ENCODE measurements around the gene ZCCHC14. TPM values are rescaled to one million over a fixed set of nuclear protein-coding genes. Genes with fewer than 3 reads are reported as not detected.
A peak's percentile ranks its signal among the peaks of the same experiment; 100 is the strongest.
"Not testable (repeated sequence)": the region's sequence is repeated elsewhere in the genome, so short reads cannot be mapped to it uniquely, and the experiment has no call there.

The ZCCHC14 gene
- total RNA-seq, 2 experiments from 2014 or later = 16.4 to 18.3 TPM

- Mint-ChIP-seq H3K9me3 (no peaks in the 10 kb centered on the region), H3K36me3 (ENCODE audit: low read depth) (peaks cover 23% of the 10 kb centered on the region), H3K27ac (peak overlapping the region; percentile 90), H3K4me3 (peak overlapping the region; percentile 87), H3K4me1 (ENCODE audit: low read depth) (peaks cover 72% of the 10 kb centered on the region), H3K27me3 (no peaks in the 10 kb centered on the region)
- Histone ChIP-seq H3K27ac (ENCODE audit: low read depth in 1 of 2, low read length in 2 of 2) (peak overlapping the region; percentile 29 to 47), H3K36me3 (ENCODE audit: insufficient read depth, low read length) (no peaks in the 10 kb centered on the region), H3K4me3 (ENCODE audit: low read length) (peak overlapping the region; percentile 54), H3K27me3 (ENCODE audit: control insufficient read depth in 1 of 2, insufficient read depth in 2 of 2, low read length in 2 of 2) (no peaks in the 10 kb centered on the region), H3K9me3 (ENCODE audit: control insufficient read depth in 1 of 2, insufficient read depth in 1 of 2, low read length in 2 of 2) (no peaks in the 10 kb centered on the region), H3K4me1 (ENCODE audit: insufficient read depth, low read length) (peaks cover 56% of the 10 kb centered on the region)
- ChIA-PET POLR2A (interaction anchor here (0.7 to 4.2 kb wide), 7 partner anchors 10 to 172 kb away, joined by 3 to 18 read pairs (median 4); partner anchors contain the start of genes C16orf95 and FBXO31), CTCF (interaction anchor here (1.2 kb wide), 1 partner anchor 146 kb away, joined by 3 read pairs; no protein-coding TSS in a partner anchor)
- TF ChIP-seq CTCF (IDR thresholded peaks at IDR 0.05) = no peak
- intact Hi-C loops (cut with DNase I, micrococcal nuclease) = loop anchor here (1.0 to 5.0 kb wide), 5 partner anchors 25 to 463 kb away; partner anchors contain the start of genes BANP (in 1 of the 2), C16orf95 (in 1 of the 2) and MAP1LC3B (in 1 of the 2)
- DNase-seq (no peak), ATAC-seq (ENCODE audit: poor library complexity) (no peak)
Observed at GRCh38 chr16:87489434-87490045, 3.3 kb downstream of the ZCCHC14 start.

DNA sequence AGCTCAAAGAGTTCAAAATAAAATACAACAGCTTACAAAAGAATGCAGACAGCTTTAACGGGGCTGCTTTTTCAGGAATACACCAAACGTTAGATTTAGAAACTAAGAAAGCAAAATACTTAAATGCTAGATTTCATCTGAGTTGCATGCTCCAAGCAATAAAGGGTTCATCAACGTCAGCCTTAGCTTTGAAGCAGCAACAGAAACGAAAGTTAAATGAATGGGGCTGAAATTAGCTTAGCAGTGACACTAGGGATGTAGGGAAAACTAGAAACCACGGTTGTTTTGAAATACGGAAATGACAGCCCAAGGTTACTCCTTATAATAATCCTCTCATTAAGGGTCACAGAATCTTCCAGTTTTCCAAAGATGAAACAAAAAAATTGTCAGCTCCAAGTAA is 3.9 kb downstream of the ZCCHC14 start:
- H3K36me3 Mint-ChIP-seq (ENCODE audit: low read depth) = peaks cover 23% of the 10 kb centered on the region
- peaks cover 60% of the 10 kb centered on the region for H3K4me1 ChIP-seq (ENCODE audit: insufficient read depth, low read length)
- peak overlapping the region; percentile 87 for H3K4me3 Mint-ChIP-seq
- H3K9me3 ChIP-seq (ENCODE audit: control insufficient read depth in 1 of 2, insufficient read depth in 1 of 2, low read length in 2 of 2); H3K36me3 ChIP-seq (ENCODE audit: insufficient read depth, low read length); DNase-seq; CTCF ChIA-PET; ATAC-seq (ENCODE audit: poor library complexity); H3K27ac ChIP-seq (ENCODE audit: low read depth in 1 of 2, low read length in 2 of 2); H3K9me3 Mint-ChIP-seq; H3K4me3 ChIP-seq (ENCODE audit: low read length); H3K27me3 ChIP-seq (ENCODE audit: control insufficient read depth in 1 of 2, insufficient read depth in 2 of 2, low read length in 2 of 2); H3K27me3 Mint-ChIP-seq: not testable (repeated sequence)
- POLR2A ChIA-PET = interaction anchor here (4.2 kb wide), 1 partner anchor 24 kb away, joined by 18 read pairs; no protein-coding TSS in a partner anchor
- H3K4me1 Mint-ChIP-seq (ENCODE audit: low read depth) = peaks cover 78% of the 10 kb centered on the region
- peak overlapping the region; percentile 90 for H3K27ac Mint-ChIP-seq
- intact Hi-C loops (cut with DNase I, micrococcal nuclease) = loop anchor here in 1 of 2 experiments (1.0 kb wide), 1 partner anchor 47 kb away; no protein-coding TSS in a partner anchor

- Histone ChIP-seq H3K27ac (ENCODE audit: low read depth in 1 of 2, low read length in 2 of 2) (no peak overlapping the region), H3K9me3 (ENCODE audit: control insufficient read depth in 1 of 2, insufficient read depth in 1 of 2, low read length in 2 of 2) (no peaks in the 10 kb centered on the region), H3K4me3 (ENCODE audit: low read length) (peak overlapping the region; percentile 6), H3K36me3 (ENCODE audit: insufficient read depth, low read length) (no peaks in the 10 kb centered on the region), H3K4me1 (ENCODE audit: insufficient read depth, low read length) (peaks cover 50% of the 10 kb centered on the region), H3K27me3 (ENCODE audit: control insufficient read depth in 1 of 2, insufficient read depth in 2 of 2, low read length in 2 of 2) (no peaks in the 10 kb centered on the region)
- ATAC-seq (ENCODE audit: poor library complexity) (no peak), DNase-seq (peak in 5 of 14 experiments; percentile 17 to 56 (median 36))
- POLR2A ChIA-PET = no interaction called here
- TF ChIP-seq CTCF (IDR thresholded peaks at IDR 0.05) = no peak
- H3K4me1 Mint-ChIP-seq (ENCODE audit: low read depth) = peaks cover 80% of the 10 kb centered on the region
- CTCF ChIA-PET = no interaction called here
- intact Hi-C loops (cut with DNase I, micrococcal nuclease) = no loop called here
- peak overlapping the region; percentile 35 for H3K27ac Mint-ChIP-seq
- no peaks in the 10 kb centered on the region for H3K27me3 Mint-ChIP-seq
- H3K36me3 Mint-ChIP-seq (ENCODE audit: low read depth) = peaks cover 24% of the 10 kb centered on the region
- H3K4me3 Mint-ChIP-seq = peak overlapping the region; percentile 72
- no peaks in the 10 kb centered on the region for H3K9me3 Mint-ChIP-seq
Observed at GRCh38 chr16:87487361-87487924, 5.4 kb downstream of the ZCCHC14 start.

All from CD4-positive, alpha-beta T cell (primary cell).